ENCODE measurements around the gene GNG7.

- no peak for TF ChIP-seq ZFX (IDR thresholded peaks at IDR 0.05)
- TF ChIP-seq, protein P1, sequence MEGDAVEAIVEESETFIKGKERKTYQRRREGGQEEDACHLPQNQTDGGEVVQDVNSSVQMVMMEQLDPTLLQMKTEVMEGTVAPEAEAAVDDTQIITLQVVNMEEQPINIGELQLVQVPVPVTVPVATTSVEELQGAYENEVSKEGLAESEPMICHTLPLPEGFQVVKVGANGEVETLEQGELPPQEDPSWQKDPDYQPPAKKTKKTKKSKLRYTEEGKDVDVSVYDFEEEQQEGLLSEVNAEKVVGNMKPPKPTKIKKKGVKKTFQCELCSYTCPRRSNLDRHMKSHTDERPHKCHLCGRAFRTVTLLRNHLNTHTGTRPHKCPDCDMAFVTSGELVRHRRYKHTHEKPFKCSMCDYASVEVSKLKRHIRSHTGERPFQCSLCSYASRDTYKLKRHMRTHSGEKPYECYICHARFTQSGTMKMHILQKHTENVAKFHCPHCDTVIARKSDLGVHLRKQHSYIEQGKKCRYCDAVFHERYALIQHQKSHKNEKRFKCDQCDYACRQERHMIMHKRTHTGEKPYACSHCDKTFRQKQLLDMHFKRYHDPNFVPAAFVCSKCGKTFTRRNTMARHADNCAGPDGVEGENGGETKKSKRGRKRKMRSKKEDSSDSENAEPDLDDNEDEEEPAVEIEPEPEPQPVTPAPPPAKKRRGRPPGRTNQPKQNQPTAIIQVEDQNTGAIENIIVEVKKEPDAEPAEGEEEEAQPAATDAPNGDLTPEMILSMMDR (conservative IDR thresholded peaks at IDR 0.05), result no peak
These were observed 85.6 kb downstream of the GNG7 start for GRCh38 chr19:2616741-2617392.

Data from C4-2B (cell line).